Measurements from ENCODE around the gene CAB39L. TPM values are rescaled to one million over a fixed set of nuclear protein-coding genes. Genes with fewer than 3 reads are reported as not detected.

CAB39L gene
- total RNA-seq, 1 donor from 2014 or later = 7.7 TPM

GRCh38 chr13:49466292-49466838 lies 22.5 kb upstream of the CAB39L start:
- Mint-ChIP-seq H3K4me1 (ENCODE audit: low read depth, unreplicated experiment) (no peaks in the 10 kb centered on the region), H3K4me3 (ENCODE audit: unreplicated experiment) (no peak overlapping the region), H3K36me3 (ENCODE audit: unreplicated experiment) (peaks cover 25% of the 10 kb centered on the region), H3K9me3 (ENCODE audit: unreplicated experiment) (no peaks in the 10 kb centered on the region), H3K27ac (ENCODE audit: unreplicated experiment) (no peak overlapping the region), H3K27me3 (ENCODE audit: unreplicated experiment) (peaks cover 2% of the 10 kb centered on the region)
- TF ChIP-seq, protein P1, sequence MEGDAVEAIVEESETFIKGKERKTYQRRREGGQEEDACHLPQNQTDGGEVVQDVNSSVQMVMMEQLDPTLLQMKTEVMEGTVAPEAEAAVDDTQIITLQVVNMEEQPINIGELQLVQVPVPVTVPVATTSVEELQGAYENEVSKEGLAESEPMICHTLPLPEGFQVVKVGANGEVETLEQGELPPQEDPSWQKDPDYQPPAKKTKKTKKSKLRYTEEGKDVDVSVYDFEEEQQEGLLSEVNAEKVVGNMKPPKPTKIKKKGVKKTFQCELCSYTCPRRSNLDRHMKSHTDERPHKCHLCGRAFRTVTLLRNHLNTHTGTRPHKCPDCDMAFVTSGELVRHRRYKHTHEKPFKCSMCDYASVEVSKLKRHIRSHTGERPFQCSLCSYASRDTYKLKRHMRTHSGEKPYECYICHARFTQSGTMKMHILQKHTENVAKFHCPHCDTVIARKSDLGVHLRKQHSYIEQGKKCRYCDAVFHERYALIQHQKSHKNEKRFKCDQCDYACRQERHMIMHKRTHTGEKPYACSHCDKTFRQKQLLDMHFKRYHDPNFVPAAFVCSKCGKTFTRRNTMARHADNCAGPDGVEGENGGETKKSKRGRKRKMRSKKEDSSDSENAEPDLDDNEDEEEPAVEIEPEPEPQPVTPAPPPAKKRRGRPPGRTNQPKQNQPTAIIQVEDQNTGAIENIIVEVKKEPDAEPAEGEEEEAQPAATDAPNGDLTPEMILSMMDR (IDR thresholded peaks at IDR 0.05; ENCODE audit: partially characterized antibody, unreplicated experiment) = no peak
- DNase-seq = no peak

GRCh38 chr13:49464621-49465325 lies 20.9 kb upstream of the CAB39L start:
- Mint-ChIP-seq H3K27ac (ENCODE audit: unreplicated experiment) (no peak overlapping the region), H3K4me3 (ENCODE audit: unreplicated experiment) (no peak overlapping the region), H3K4me1 (ENCODE audit: low read depth, unreplicated experiment) (no peaks in the 10 kb centered on the region), H3K27me3 (ENCODE audit: unreplicated experiment) (peaks cover 2% of the 10 kb centered on the region), H3K36me3 (ENCODE audit: unreplicated experiment) (peaks cover 25% of the 10 kb centered on the region), H3K9me3 (ENCODE audit: unreplicated experiment) (no peaks in the 10 kb centered on the region)
- TF ChIP-seq, protein P1 (IDR thresholded peaks at IDR 0.05; ENCODE audit: partially characterized antibody, unreplicated experiment) = no peak
- no peak for DNase-seq

DNA sequence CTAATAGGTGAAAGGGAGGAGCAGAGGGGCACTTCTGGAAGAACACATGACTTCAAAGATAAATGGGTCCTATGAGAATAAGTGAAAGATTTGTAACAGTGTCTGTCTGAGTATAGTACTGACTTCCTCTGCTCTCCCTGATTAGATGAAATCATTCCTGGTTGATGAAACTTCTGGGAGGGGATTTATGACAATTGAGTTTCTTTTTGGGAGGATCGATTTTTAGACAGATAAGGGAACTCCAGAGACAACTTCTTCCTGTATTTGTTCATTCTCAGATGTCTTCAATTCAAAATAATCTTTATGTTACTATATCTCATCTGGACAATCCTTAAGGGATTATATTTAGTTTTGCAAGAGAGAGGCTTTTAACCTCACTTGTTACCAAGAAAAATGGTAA lies 20.2 kb upstream of the CAB39L start:
- TF ChIP-seq, protein P1 (IDR thresholded peaks at IDR 0.05; ENCODE audit: partially characterized antibody, unreplicated experiment) = no peak
- H3K36me3 Mint-ChIP-seq (ENCODE audit: unreplicated experiment) = peaks cover 25% of the 10 kb centered on the region
- no peak overlapping the region for H3K4me3 Mint-ChIP-seq (ENCODE audit: unreplicated experiment)
- H3K27me3 Mint-ChIP-seq (ENCODE audit: unreplicated experiment) = peaks cover 2% of the 10 kb centered on the region
- no peak overlapping the region for H3K27ac Mint-ChIP-seq (ENCODE audit: unreplicated experiment)
- no peak for DNase-seq
- no peaks in the 10 kb centered on the region for H3K9me3 Mint-ChIP-seq (ENCODE audit: unreplicated experiment)
- no peaks in the 10 kb centered on the region for H3K4me1 Mint-ChIP-seq (ENCODE audit: low read depth, unreplicated experiment)

DNA sequence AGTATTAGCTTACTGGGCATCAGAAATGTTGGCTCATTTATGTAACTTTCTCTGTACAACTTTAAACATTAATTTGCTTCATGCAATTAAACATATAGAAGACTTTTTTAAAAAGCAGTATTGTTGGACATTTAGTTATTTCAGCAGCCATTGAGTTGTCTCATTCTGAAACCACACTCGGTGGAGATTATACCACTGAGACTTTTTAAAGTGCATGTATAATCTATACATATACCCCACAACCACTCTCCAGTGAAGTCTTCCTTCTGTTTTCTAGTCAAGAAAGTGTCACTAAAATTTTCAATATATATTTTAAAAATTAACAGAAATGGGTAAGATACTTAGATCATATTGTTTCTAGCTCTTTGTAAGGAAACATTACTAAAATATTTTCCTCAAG lies 15.7 kb upstream of the CAB39L start:
- H3K4me1 Mint-ChIP-seq (ENCODE audit: low read depth, unreplicated experiment) = no peaks in the 10 kb centered on the region
- TF ChIP-seq, protein P1 (IDR thresholded peaks at IDR 0.05; ENCODE audit: partially characterized antibody, unreplicated experiment) = no peak
- peaks cover 23% of the 10 kb centered on the region for H3K36me3 Mint-ChIP-seq (ENCODE audit: unreplicated experiment)

DNA sequence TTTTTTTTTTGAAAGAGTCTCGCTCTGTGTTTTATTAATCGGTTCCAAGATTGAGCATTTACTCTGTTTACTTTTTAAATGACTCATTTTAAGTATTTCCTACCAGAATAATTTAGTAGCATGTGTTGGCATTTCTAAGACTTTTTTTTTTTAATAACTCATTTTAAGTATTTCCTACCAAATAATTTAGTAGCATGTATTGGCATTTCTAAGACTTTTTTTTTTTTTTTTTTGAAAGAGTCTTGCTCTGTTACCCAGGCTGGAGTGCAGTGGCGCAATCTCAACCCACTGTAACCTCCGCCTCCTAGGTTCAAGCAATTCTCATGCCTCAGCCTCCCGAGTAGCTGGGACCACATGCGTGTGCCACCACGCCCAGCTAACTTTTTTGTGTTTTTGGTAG lies 13.4 kb upstream of the CAB39L start:
- Mint-ChIP-seq H3K36me3 (ENCODE audit: unreplicated experiment) (peaks cover 3% of the 10 kb centered on the region), H3K9me3 (ENCODE audit: unreplicated experiment) (no peaks in the 10 kb centered on the region), H3K4me1 (ENCODE audit: low read depth, unreplicated experiment) (no peaks in the 10 kb centered on the region), H3K27me3 (ENCODE audit: unreplicated experiment) (no peaks in the 10 kb centered on the region), H3K4me3 (ENCODE audit: unreplicated experiment) (no peak overlapping the region), H3K27ac (ENCODE audit: unreplicated experiment) (no peak overlapping the region)
- no peak for DNase-seq
- TF ChIP-seq, protein P1 (IDR thresholded peaks at IDR 0.05; ENCODE audit: partially characterized antibody, unreplicated experiment) = no peak

More for the DNA sequence above, 15.7 kb upstream of the CAB39L start:
- no peak overlapping the region for H3K27ac Mint-ChIP-seq (ENCODE audit: unreplicated experiment)
- H3K27me3 Mint-ChIP-seq (ENCODE audit: unreplicated experiment) = peaks cover 2% of the 10 kb centered on the region
- H3K4me3 Mint-ChIP-seq (ENCODE audit: unreplicated experiment) = no peak overlapping the region
- no peak for DNase-seq
- no peaks in the 10 kb centered on the region for H3K9me3 Mint-ChIP-seq (ENCODE audit: unreplicated experiment)

All from glutamatergic neuron (in vitro differentiated cells).